GM12875 (cell line): ENCODE measurements around the gene ERMAP.

Source experiments
- H3K4me3 ChIP-seq: one replicate; pipeline ENCODE4 v1.5.1; 2011; ENCODE audit warnings: low read depth, low read length, control low read depth
- TF ChIP-seq, protein P1 (sequence below): IDR thresholded peaks from 2 replicates; pipeline ENCODE4 v1.5.1; 2011; ENCODE audit warnings: low read depth, mild to moderate bottlenecking, control low read depth, inconsistent platforms, low read length, moderate library complexity, borderline replicate concordance; ENCODE audit not compliant: insufficient read depth

Gene ERMAP

DNA sequence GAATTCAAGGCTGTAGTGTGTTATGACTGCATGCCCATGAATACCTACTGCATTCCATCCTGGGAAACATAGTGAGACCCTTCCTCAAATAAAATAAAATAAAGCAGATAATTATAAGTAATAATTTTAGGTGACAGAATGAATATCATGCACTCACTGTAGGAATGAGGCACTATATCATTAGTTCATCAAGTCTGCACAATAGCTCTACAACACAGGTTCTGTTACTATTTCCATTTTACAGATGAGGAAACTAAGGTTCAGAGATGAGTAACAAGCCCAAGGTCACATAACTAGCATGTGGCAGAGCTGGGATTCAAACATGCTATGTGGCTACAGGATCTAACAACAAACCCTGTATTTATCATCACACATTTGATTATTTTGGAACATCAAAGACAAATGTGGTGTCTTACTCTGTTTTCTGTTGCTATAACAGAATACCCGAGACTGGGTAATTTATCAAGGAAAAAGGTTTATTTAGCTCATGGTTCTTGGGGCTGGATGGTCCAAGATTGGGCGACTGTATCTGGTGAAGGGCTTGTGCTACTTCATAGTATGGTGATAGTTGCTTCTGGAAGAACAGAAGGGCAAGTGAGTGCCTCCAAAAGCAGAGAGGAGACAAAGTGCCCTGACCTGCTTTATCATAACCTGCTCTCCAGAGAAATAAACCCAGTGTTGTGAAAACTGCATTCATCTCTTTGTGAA is 24.7 kb downstream of the ERMAP start:
- no peak overlapping the region for H3K4me3 ChIP-seq
- TF ChIP-seq, protein P1, sequence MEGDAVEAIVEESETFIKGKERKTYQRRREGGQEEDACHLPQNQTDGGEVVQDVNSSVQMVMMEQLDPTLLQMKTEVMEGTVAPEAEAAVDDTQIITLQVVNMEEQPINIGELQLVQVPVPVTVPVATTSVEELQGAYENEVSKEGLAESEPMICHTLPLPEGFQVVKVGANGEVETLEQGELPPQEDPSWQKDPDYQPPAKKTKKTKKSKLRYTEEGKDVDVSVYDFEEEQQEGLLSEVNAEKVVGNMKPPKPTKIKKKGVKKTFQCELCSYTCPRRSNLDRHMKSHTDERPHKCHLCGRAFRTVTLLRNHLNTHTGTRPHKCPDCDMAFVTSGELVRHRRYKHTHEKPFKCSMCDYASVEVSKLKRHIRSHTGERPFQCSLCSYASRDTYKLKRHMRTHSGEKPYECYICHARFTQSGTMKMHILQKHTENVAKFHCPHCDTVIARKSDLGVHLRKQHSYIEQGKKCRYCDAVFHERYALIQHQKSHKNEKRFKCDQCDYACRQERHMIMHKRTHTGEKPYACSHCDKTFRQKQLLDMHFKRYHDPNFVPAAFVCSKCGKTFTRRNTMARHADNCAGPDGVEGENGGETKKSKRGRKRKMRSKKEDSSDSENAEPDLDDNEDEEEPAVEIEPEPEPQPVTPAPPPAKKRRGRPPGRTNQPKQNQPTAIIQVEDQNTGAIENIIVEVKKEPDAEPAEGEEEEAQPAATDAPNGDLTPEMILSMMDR: no peak

DNA sequence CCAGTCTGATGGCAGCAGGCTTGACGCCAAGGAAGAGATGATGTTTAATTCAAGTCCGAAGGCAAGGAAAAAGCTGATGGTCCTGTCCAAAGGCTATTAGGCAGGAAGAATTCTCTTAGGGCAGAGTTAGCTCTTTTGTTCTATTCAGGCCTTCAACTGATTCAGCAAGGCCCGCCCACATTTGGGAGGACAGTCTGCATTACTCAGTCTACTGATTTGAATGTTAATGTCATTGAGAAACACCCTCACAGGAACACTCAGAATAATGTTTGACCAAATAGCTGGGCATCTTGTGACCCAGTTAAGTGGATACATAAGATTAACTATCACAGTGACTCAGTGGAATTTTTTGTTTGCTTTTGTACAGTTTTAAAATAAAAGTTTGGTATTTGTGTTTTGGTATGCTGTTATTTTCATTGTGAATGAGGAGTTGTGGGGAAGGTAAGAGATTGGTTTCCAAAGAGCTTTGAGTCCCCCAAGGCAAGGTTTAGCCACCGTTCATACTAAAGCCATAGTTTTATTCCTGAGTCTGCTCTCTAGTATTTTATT is 27.7 kb downstream of the ERMAP start:
- H3K4me3 ChIP-seq: no peak overlapping the region
- TF ChIP-seq, protein P1: no peak

DNA sequence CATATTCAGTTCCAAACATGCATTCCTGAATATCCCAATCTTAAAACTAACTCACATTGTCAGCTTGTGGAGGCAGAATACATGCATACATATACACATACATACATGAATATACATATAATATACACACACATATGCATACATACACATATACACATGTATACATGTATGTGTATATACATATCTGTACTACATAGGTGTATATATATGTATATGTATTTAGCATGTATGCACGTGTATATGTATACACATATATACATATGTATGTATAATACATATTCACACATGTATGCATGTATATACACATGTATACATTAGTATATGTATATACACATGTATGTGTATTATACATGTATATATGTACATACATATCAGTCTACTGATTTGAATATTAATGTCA is 28.3 kb downstream of the ERMAP start:
- TF ChIP-seq, protein P1: no peak
- no peak overlapping the region for H3K4me3 ChIP-seq

DNA sequence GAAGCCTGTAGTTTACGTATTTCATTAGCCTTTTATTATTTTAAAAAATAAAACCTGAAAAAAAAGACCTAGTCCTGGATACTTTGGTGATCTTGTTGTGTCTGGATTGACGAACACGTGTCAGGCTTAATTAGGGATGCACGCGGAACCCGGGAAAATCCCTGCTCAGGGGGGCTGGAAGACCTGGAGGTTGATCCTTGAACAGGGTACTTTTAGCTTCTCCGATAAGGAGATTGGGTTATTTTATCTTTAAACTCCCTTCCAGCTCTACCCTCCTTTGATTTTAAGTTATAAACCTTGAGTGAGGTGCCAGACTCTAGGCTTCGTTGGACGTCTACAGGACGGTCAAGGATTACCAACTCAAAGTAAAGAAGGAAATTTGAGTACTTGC is 28.9 kb downstream of the ERMAP start:
- TF ChIP-seq, protein P1: no peak
- H3K4me3 ChIP-seq: peak overlapping the region; percentile 68

DNA sequence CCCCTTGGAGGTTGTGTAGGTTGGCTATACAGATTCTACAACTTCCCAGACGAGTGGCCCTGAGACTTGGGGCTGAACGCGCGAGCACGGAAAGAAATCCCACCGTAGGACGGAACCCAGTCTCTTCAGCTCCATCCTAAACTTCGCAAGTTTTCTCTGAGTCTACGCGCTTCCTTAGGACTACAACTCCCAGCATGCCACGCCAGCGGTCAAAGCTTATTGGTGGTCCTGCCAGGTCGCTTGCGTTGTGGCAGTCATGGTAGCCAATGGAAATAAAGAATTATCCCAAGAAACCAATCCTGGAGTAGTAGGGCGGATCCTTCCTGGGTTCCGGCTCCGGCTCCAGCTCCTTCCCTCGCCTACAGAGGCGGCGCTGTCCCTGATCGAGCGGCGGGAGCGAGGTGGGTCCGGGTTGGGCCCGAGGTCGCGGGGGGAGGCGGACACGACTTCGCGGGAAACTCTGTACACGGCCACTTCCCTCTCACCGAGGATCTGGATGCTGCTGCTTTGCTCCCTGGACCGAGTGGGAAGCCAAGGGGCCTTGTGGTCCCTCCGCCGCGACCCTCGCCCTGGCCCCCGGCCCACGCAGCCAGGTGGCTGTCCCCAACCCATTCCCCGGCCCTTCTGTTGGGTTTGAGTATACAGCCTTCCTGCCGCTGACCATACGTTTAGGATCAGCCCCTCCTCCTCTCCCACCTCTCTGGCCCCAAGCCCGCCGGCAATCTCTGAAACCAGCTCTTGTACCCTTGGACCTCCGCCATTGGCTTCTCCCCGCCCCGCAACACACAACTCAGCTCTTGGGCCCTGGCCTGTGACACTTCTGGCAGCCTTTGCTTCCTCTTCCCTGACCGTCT is 29.6 kb downstream of the ERMAP start, which contains the start of gene ZNF691:
Gene ZNF691 (plus strand): TSS at position 357 of the 854 bp plus-strand sequence. CDS start 3,046 bp downstream, outside the sequence.
- peak within 1 kb of the TSS; percentile 68 for H3K4me3 ChIP-seq
- TF ChIP-seq, protein P1: peak; percentile 35; the same call in 1 of the 2 replicates

DNA sequence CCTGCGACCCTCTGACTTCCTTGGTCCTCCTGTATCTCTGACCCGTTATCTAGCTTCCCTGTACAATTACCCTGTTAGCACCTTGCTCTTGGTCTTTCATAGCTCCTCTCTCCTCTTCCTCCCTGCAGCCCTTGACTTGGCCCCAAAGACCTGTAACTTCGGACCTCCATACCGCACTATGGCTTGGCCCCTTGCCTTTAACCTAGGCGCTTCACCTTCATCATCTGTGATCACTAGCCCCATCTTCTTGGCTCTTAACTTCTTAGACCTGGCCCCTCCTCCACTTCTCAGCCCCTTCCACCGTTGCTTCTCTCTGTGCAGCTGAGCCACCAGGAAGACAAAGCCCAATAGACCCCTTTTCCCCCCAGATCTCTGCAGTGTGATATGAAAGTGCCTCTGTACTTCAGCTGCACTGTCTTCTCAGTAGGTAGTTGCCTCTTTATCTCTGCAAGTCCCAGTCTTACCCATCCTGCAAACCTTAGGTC is 30.2 kb downstream of the ERMAP start:
- TF ChIP-seq, protein P1: no peak
- H3K4me3 ChIP-seq: peak overlapping the region; percentile 68
